Neural cell (in vitro differentiated cells): ENCODE measurements around the gene TSSK3.

ENCODE experiments used
- EP300 ChIP-seq: fragments of 450-650 bp; conservative IDR thresholded peaks from 2 replicates; pipeline ENCODE4 v1.6.1; 2014; ENCODE audit warnings: antibody characterized with exemption, mild to moderate bottlenecking, moderate library complexity; ENCODE audit not compliant: poor library complexity, severe bottlenecking
- EZH2 ChIP-seq: fragments of 200-600, 300-800 bp; shearing (Covaris generic), sonication (generic); IDR thresholded peaks from 2 replicates; pipeline ENCODE4 v1.6.1; 2014; ENCODE audit warnings: antibody characterized with exemption, low read length, borderline replicate concordance, mild to moderate bottlenecking; ENCODE audit not compliant: insufficient read depth, poor library complexity, severe bottlenecking
- RAD21 ChIP-seq: fragments of 450-650 bp; conservative IDR thresholded peaks from 2 replicates; pipeline ENCODE4 v1.6.1; 2014; ENCODE audit warnings: antibody characterized with exemption, mild to moderate bottlenecking, moderate library complexity
- TAF1 ChIP-seq: IDR thresholded peaks from 2 replicates; pipeline ENCODE4 v1.6.1; 2012; ENCODE audit warnings: low read depth
- TF ChIP-seq, protein P1 (sequence below): fragments of 450-650 bp; IDR thresholded peaks from 2 replicates; pipeline ENCODE4 v1.5.1; 2014; ENCODE audit warnings: antibody characterized with exemption, mild to moderate bottlenecking, moderate library complexity; ENCODE audit not compliant: poor library complexity, severe bottlenecking

GRCh38 chr1:32361674-32362473 is 465 bp upstream of the TSSK3 start:
- TF ChIP-seq EZH2 (no peak), EP300 (no peak), RAD21 (no peak), TAF1 (no peak)
- TF ChIP-seq, protein P1, sequence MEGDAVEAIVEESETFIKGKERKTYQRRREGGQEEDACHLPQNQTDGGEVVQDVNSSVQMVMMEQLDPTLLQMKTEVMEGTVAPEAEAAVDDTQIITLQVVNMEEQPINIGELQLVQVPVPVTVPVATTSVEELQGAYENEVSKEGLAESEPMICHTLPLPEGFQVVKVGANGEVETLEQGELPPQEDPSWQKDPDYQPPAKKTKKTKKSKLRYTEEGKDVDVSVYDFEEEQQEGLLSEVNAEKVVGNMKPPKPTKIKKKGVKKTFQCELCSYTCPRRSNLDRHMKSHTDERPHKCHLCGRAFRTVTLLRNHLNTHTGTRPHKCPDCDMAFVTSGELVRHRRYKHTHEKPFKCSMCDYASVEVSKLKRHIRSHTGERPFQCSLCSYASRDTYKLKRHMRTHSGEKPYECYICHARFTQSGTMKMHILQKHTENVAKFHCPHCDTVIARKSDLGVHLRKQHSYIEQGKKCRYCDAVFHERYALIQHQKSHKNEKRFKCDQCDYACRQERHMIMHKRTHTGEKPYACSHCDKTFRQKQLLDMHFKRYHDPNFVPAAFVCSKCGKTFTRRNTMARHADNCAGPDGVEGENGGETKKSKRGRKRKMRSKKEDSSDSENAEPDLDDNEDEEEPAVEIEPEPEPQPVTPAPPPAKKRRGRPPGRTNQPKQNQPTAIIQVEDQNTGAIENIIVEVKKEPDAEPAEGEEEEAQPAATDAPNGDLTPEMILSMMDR: no peak
